ENCODE data around the gene SEC23B.
A peak's percentile ranks its signal among the peaks of the same experiment; 100 is the strongest.
"Not testable (repeated sequence)": the region's sequence is repeated elsewhere in the genome, so short reads cannot be mapped to it uniquely, and the experiment has no call there.

Gene SEC23B

DNA sequence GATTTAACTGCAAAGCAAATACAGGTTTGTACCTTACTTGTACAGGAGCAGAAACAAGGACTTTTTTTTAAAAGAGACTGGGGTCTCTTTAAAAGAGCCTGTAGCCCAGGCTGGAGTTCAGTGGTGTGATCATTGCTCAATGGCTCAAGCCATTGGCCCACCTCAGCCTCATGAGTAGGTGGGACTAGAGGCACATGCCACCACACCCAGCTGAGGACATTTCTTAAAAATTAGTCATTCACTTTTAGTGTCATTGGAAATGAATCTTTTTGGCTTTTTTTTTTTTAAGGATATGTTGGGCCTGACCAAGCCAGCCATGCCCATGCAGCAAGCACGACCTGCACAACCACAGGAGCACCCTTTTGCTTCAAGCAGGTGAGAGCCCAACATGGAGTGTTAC is 16.9 kb downstream of the SEC23B start:
- Histone ChIP-seq H2AFZ (ENCODE audit: low read length, unreplicated experiment) (no peak overlapping the region), H3K79me2 (ENCODE audit: control insufficient read depth, insufficient read depth, low read length, unreplicated experiment) (no peaks in the 10 kb centered on the region), H3K27ac (ENCODE audit: low read depth, low read length) (peak overlapping the region; percentile 60), H3K4me1 (ENCODE audit: control insufficient read depth, insufficient read depth, low read length, unreplicated experiment) (peaks cover 41% of the 10 kb centered on the region), H3K27me3 (ENCODE audit: insufficient read depth, low read length) (no peaks in the 10 kb centered on the region), H3K4me3 (ENCODE audit: low read depth, low read length) (0 out of 2 replicates have a peak overlapping the region, but pooled peaks have one; percentile 4), H3K36me3 (ENCODE audit: insufficient read depth, low read length) (peaks cover 36% of the 10 kb centered on the region)

DNA sequence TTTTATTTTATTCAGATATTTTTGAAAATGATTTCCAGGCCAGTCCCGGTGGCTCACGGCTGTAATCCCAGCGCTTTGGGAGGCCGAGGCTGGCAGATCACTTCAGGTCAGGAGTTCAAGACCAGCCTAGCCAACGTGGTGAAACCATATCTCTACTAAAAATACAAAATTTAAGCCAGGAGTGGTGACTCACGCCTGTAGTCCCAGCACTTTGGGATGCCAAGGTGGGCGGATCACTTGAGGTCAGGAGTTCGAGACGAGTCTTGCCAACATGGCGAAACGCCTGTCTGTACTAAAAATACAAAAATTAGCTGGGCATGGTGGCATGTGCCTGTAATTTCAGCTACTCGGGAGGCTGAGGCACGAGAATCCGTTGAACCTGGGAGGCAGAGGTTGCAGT is 19.0 kb downstream of the SEC23B start:
- not testable (repeated sequence) for H3K79me2 ChIP-seq (ENCODE audit: control insufficient read depth, insufficient read depth, low read length, unreplicated experiment); H2AFZ ChIP-seq (ENCODE audit: low read length, unreplicated experiment); H3K4me3 ChIP-seq (ENCODE audit: low read depth, low read length); H3K27me3 ChIP-seq (ENCODE audit: insufficient read depth, low read length); H3K27ac ChIP-seq (ENCODE audit: low read depth, low read length)
- Histone ChIP-seq H3K36me3 (ENCODE audit: insufficient read depth, low read length) (peaks cover 43% of the 10 kb centered on the region), H3K4me1 (ENCODE audit: control insufficient read depth, insufficient read depth, low read length, unreplicated experiment) (peaks cover 41% of the 10 kb centered on the region)

DNA sequence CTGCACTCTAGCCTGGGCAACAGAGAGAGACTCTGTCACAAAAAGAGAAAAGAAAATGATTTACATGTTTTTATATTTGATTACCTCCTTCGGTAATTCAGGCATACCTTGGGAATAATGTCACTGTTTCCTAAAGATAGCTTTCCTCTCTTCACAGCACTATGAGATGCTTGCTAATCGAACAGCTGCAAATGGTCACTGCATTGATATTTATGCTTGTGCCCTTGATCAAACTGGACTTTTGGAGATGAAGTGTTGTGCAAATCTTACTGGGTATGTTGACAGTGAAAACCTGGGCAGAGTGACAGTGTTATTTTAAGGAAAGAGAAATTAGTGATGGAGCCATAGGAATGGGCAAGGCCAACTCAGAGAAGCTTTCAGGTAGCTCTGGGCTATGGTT is 19.6 kb downstream of the SEC23B start:
- Histone ChIP-seq H3K79me2 (ENCODE audit: control insufficient read depth, insufficient read depth, low read length, unreplicated experiment) (no peaks in the 10 kb centered on the region), H3K27ac (ENCODE audit: low read depth, low read length) (peak overlapping the region; percentile 52), H3K36me3 (ENCODE audit: insufficient read depth, low read length) (peaks cover 44% of the 10 kb centered on the region), H3K4me3 (ENCODE audit: low read depth, low read length) (no peak overlapping the region), H2AFZ (ENCODE audit: low read length, unreplicated experiment) (no peak overlapping the region), H3K27me3 (ENCODE audit: insufficient read depth, low read length) (no peaks in the 10 kb centered on the region), H3K4me1 (ENCODE audit: control insufficient read depth, insufficient read depth, low read length, unreplicated experiment) (peaks cover 36% of the 10 kb centered on the region)

GRCh38 chr20:18527836-18528235 is 20.1 kb downstream of the SEC23B start:
- H3K79me2 ChIP-seq (ENCODE audit: control insufficient read depth, insufficient read depth, low read length, unreplicated experiment) = no peaks in the 10 kb centered on the region
- no peaks in the 10 kb centered on the region for H3K27me3 ChIP-seq (ENCODE audit: insufficient read depth, low read length)
- peak overlapping the region; percentile 52 for H3K27ac ChIP-seq (ENCODE audit: low read depth, low read length)
- H3K4me3 ChIP-seq (ENCODE audit: low read depth, low read length) = no peak overlapping the region
- H2AFZ ChIP-seq (ENCODE audit: low read length, unreplicated experiment) = no peak overlapping the region
- peaks cover 49% of the 10 kb centered on the region for H3K36me3 ChIP-seq (ENCODE audit: insufficient read depth, low read length)
- peaks cover 40% of the 10 kb centered on the region for H3K4me1 ChIP-seq (ENCODE audit: control insufficient read depth, insufficient read depth, low read length, unreplicated experiment)

DNA sequence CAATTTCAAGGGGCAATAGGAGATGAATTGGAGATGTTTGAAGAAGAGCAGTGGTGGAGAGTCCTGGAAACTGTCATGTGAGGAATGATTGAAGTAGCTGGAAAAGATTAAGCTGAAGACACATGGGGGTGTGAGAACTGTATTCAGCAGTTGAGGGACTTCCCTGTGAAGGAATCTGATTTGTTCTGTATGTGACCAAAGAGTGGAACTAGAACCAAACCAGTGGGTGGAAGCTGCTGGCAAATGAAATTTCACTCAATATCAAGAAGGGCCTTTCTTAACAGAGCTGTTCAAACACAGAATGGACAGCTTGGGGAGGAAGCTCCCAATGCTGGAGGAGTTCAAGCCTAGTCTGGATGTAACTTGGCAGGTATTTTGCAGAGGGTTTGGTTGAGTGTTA is 21.3 kb downstream of the SEC23B start:
- no peak overlapping the region for H3K27ac ChIP-seq (ENCODE audit: low read depth, low read length)
- H3K4me1 ChIP-seq (ENCODE audit: control insufficient read depth, insufficient read depth, low read length, unreplicated experiment) = peaks cover 47% of the 10 kb centered on the region
- no peaks in the 10 kb centered on the region for H3K79me2 ChIP-seq (ENCODE audit: control insufficient read depth, insufficient read depth, low read length, unreplicated experiment)
- H2AFZ ChIP-seq (ENCODE audit: low read length, unreplicated experiment) = no peak overlapping the region
- H3K4me3 ChIP-seq (ENCODE audit: low read depth, low read length) = no peak overlapping the region
- no peaks in the 10 kb centered on the region for H3K27me3 ChIP-seq (ENCODE audit: insufficient read depth, low read length)
- peaks cover 51% of the 10 kb centered on the region for H3K36me3 ChIP-seq (ENCODE audit: insufficient read depth, low read length)

- H3K27me3 ChIP-seq (ENCODE audit: insufficient read depth, low read length) = no peaks in the 10 kb centered on the region
- H2AFZ ChIP-seq (ENCODE audit: low read length, unreplicated experiment) = no peak overlapping the region
- H3K36me3 ChIP-seq (ENCODE audit: insufficient read depth, low read length) = peaks cover 43% of the 10 kb centered on the region
- H3K4me1 ChIP-seq (ENCODE audit: control insufficient read depth, insufficient read depth, low read length, unreplicated experiment) = peaks cover 26% of the 10 kb centered on the region
- H3K27ac ChIP-seq (ENCODE audit: low read depth, low read length) = no peak overlapping the region
- H3K4me3 ChIP-seq (ENCODE audit: low read depth, low read length) = no peak overlapping the region
- H3K79me2 ChIP-seq (ENCODE audit: control insufficient read depth, insufficient read depth, low read length, unreplicated experiment) = no peaks in the 10 kb centered on the region
These were observed 24.9 kb downstream of the SEC23B start for GRCh38 chr20:18532626-18533025.

DNA sequence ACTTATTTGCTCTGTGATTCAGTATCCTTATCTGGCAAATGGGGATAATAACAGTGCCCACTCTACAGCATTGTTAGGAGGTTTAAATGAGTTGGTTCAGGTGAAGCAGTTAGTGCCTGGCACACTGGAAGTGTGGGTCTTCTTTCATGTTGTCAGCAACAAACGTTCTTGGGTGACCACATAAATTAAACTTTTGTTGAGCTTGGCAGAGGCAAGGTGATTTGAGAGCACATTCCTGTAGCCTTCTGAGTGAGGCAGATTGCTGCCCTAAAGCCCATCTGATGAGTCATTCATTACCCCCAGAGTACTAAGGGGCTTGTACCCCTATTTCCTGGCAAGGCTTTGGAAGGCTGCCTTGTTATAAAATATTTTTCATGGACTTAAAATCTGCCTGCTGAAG is 25.8 kb downstream of the SEC23B start:
- Histone ChIP-seq H3K4me3 (ENCODE audit: low read depth, low read length) (no peak overlapping the region), H2AFZ (ENCODE audit: low read length, unreplicated experiment) (no peak overlapping the region), H3K79me2 (ENCODE audit: control insufficient read depth, insufficient read depth, low read length, unreplicated experiment) (no peaks in the 10 kb centered on the region), H3K4me1 (ENCODE audit: control insufficient read depth, insufficient read depth, low read length, unreplicated experiment) (peaks cover 22% of the 10 kb centered on the region), H3K27ac (ENCODE audit: low read depth, low read length) (no peak overlapping the region), H3K27me3 (ENCODE audit: insufficient read depth, low read length) (no peaks in the 10 kb centered on the region), H3K36me3 (ENCODE audit: insufficient read depth, low read length) (peaks cover 38% of the 10 kb centered on the region)

DNA sequence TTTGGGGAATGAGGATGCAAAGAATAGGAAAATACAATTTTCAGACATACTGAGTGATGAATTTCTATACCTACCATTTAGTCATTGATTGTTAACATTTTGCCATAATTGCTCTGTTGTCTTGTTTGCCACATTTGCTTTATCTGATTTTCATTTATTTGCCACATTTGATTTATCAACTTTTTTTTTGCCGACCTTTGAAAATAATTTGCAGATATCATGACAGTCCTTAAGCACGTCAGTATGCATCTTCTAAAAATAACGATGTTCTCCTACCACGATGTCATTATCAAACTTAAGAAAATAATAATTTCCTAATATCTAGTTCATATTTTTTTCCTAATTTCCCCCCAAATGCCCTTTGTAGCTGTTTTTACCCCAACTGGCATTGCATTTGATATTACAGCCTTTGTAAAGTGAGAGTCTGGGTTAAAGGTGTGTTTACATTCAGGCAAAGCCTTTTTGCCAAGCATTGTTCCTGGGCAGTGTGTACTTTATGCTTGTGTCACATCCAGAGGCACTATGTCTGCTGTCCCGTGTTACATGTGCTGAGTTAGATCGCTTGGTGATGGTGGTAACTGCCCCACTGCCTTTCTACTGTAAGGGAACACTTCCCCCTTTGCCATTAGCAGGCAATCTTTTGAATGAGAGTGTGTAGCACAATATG is 26.4 kb downstream of the SEC23B start:
- no peaks in the 10 kb centered on the region for H3K79me2 ChIP-seq (ENCODE audit: control insufficient read depth, insufficient read depth, low read length, unreplicated experiment)
- H3K27ac ChIP-seq (ENCODE audit: low read depth, low read length) = no peak overlapping the region
- H3K27me3 ChIP-seq (ENCODE audit: insufficient read depth, low read length) = no peaks in the 10 kb centered on the region
- no peak overlapping the region for H2AFZ ChIP-seq (ENCODE audit: low read length, unreplicated experiment)
- H3K36me3 ChIP-seq (ENCODE audit: insufficient read depth, low read length) = peaks cover 32% of the 10 kb centered on the region
- no peak overlapping the region for H3K4me3 ChIP-seq (ENCODE audit: low read depth, low read length)
- peaks cover 22% of the 10 kb centered on the region for H3K4me1 ChIP-seq (ENCODE audit: control insufficient read depth, insufficient read depth, low read length, unreplicated experiment)

DNA sequence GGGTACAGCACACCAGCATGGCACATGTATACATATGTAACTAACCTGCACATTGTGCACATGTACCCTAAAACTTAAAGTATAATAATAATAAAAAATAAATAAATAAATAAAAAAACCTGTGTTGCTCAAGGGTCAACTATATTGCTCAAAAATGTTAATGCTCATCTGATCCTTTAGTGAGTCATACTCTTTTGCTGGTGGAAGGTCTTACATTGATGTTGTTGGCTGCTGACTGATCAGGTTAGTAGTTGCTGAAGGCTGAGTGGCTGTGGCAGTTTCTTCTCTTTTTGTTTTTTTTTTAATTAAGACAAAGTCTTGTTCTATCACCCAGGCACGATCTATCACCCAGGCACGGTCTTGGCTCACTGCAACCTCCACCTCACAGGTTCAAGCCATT is 29.9 kb downstream of the SEC23B start:
- H3K36me3 ChIP-seq (ENCODE audit: insufficient read depth, low read length) = peaks cover 27% of the 10 kb centered on the region

DNA sequence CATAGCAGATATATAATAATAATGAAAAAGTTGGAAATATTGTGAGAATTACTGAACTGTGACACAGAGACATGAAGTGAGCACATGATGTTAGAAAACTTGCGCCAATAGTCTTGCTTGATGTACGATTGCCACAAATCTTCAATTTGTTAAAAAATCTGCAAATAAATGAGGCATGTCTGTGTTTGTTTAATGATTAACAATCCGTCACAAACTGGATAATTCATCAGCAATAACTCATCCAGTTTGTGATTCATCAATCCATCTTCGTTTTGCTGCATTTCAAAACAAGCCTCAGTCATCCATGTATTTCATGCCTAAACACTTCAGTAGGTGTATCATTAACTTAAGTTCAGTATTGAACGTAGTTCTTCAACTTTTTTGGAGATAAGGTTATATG is 34.0 kb downstream of the SEC23B start:
- Histone ChIP-seq H3K27ac (ENCODE audit: low read depth, low read length) (peak overlapping the region; percentile 75), H3K4me1 (ENCODE audit: control insufficient read depth, insufficient read depth, low read length, unreplicated experiment) (peaks cover 33% of the 10 kb centered on the region), H3K79me2 (ENCODE audit: control insufficient read depth, insufficient read depth, low read length, unreplicated experiment) (no peaks in the 10 kb centered on the region), H3K4me3 (ENCODE audit: low read depth, low read length) (no peak overlapping the region), H2AFZ (ENCODE audit: low read length, unreplicated experiment) (no peak overlapping the region), H3K27me3 (ENCODE audit: insufficient read depth, low read length) (no peaks in the 10 kb centered on the region), H3K36me3 (ENCODE audit: insufficient read depth, low read length) (peaks cover 14% of the 10 kb centered on the region)

More for the DNA sequence above, 29.9 kb downstream of the SEC23B start:
- H3K27me3 ChIP-seq (ENCODE audit: insufficient read depth, low read length) = no peaks in the 10 kb centered on the region
- no peak overlapping the region for H2AFZ ChIP-seq (ENCODE audit: low read length, unreplicated experiment)
- peaks cover 40% of the 10 kb centered on the region for H3K4me1 ChIP-seq (ENCODE audit: control insufficient read depth, insufficient read depth, low read length, unreplicated experiment)
- no peaks in the 10 kb centered on the region for H3K79me2 ChIP-seq (ENCODE audit: control insufficient read depth, insufficient read depth, low read length, unreplicated experiment)
- no peak overlapping the region for H3K27ac ChIP-seq (ENCODE audit: low read depth, low read length)
- H3K4me3 ChIP-seq (ENCODE audit: low read depth, low read length) = no peak overlapping the region

DNA sequence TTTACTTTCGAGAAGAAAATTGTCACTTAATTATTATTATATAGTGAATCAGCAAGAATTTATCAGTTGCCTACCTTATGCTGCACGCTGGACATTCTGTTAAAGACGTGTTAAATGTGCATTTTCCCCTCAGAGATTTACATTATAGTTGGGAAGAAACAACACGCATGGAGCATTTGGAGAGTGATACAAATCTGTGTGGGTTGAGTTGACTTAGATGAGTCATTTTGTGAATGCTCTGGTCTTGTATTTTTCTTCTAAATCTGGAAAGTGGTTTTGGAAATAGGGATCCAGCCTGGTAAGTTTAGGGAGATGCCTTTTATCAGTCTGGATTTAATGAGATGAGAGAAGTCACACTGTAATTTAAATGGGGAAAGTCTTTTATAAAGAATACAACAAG is 35.5 kb downstream of the SEC23B start:
- Histone ChIP-seq H3K4me3 (ENCODE audit: low read depth, low read length) (no peak overlapping the region), H3K79me2 (ENCODE audit: control insufficient read depth, insufficient read depth, low read length, unreplicated experiment) (no peaks in the 10 kb centered on the region), H3K4me1 (ENCODE audit: control insufficient read depth, insufficient read depth, low read length, unreplicated experiment) (peaks cover 29% of the 10 kb centered on the region), H3K36me3 (ENCODE audit: insufficient read depth, low read length) (peaks cover 17% of the 10 kb centered on the region), H3K27me3 (ENCODE audit: insufficient read depth, low read length) (no peaks in the 10 kb centered on the region), H2AFZ (ENCODE audit: low read length, unreplicated experiment) (no peak overlapping the region), H3K27ac (ENCODE audit: low read depth, low read length) (no peak overlapping the region)

Measured in ACC112 (cell line).